GM18508 (cell line): Measurements from ENCODE around the gene TFEB.

Experiments
- ATAC-seq: cut with Tn5 transposase; IDR thresholded peaks from one replicate; pipeline ENCODE4 v1.9.1; 2021; ENCODE audit warnings: moderate number of reproducible peaks; ENCODE audit not compliant: insufficient read depth, unreplicated experiment

Gene TFEB

GRCh38 chr6:41740366-41741162 is 5.2 kb upstream of the TFEB start:
- ATAC-seq = no peak

GRCh38 chr6:41739041-41739440 is 3.6 kb upstream of the TFEB start:
- ATAC-seq = no peak

- no peak for ATAC-seq
These were observed 2.3 kb upstream of the TFEB start for GRCh38 chr6:41737591-41738130.

- no peak for ATAC-seq
These were observed 1.6 kb upstream of the TFEB start for GRCh38 chr6:41736800-41737555.

- no peak for ATAC-seq
These were observed 852 bp upstream of the TFEB start for GRCh38 chr6:41736186-41736733.

GRCh38 chr6:41734666-41735426 is 562 bp downstream of the TFEB start:
- no peak for ATAC-seq

DNA sequence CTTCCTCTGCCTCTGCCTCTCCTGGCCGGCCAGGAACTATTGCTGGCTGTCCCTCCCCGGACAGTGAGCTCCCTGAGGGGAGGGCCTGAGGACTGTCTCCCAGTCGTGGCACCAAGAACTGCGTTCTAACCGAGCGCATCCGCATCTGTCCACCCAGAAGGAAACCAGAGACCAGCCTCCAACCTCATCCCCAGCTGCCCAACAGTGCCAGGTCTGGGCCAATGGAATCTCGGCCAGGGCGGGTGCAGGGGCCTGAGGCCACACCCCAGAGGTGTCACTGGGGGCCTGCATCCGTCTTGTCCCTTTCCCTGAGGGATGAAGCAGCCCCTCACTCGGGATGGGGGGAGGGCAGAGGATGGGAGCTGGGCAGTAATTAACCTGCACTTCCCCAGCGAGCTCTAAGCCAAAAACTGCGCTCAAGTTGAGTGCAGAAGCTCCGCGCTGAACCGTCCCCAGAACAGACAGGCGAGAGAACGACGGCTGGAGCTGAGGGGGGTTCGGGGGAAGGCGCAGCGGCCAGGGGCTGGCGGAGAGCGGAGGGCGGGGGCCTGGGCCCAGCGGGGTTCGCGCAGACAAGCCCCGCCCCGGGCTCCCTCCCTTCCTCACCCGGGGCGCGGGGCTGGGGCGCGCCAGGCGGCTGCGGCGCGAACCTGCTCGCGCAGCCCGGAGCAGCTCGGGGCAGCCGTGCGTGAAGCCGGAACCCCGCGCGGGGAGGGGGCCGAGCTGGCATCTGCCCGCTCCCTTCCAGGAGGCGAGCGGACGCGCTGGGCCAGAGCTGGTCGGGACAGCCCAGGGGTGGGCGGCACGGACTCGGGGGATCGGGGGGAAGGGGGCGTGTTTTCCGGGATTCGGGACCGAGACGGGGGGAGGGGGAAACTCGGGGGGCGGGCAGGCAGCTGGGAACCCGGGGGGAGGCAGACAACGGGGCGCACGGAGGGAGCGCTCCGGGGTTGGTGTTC is 1.4 kb downstream of the TFEB start:
- no peak for ATAC-seq

DNA sequence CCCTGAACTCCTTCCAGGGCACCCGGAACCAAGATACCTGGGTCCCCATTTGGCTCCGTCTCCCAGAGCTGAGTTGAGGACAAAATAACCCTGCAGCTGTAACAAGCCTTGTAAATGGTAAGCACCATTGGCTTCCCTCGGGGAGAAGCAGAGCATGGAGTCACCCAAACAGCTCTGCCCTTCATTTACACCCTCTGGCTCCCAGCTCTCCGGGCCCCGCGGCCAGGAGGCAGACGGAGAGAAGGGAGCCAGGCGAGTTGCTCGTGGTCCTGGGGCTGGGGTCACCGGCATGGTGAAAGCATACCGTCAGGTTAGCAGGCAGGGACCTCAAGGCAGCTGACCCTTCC is 2.1 kb downstream of the TFEB start:
- no peak for ATAC-seq

DNA sequence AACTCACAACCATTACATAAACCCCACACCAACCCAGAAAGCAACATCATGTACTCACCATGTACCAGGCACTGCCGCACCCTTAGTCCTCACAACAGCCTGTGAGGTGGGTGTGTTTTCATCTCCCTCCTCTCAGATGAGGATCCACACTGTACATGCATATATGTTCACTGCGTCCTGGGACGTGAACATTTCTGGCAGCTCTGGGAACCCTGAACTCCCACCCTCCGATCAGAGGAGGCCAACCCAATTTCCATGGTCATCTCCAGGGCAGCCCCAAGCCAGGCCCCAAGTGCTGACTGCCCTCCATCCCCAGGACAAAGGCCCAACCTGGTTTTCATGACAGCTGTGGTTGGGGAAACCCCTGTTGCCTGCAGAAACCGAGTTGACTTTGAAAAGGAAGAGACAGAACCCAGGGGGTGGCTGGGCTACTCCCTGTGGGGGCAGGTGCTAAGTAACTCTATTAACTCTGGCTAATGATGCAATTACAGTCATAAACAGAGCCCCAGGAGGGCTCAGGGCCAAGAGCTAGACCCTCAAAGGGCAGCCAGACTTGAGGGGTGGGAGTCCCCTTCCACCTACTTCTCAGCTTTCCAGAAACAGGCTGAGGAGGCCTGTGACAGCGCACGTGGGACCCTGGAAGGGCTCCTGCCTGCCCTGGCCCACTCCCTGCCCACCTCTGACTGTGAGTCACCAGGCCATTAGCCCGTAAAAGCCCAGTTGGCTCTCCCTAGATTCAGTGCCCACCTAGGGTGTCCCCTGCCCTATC is 2.6 kb downstream of the TFEB start:
- ATAC-seq = no peak

DNA sequence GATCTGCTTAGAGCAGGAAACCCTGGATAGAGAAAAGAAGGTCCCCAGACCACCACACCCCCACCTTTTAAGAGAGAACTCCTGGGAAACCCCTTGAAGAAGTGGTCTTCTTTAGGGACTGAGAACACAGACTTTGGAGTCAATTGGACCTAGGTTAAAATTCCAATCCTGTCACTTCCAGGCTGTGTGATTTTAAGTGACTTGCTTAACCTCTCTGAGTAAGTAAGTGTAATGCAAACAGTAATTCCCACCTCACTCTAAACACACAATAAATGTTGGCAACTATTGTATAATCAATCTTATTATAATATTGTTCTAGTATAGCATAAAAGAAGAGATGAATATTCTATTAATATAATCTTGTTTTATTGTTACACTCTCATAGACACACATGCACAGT is 3.3 kb downstream of the TFEB start:
- no peak for ATAC-seq

GRCh38 chr6:41731561-41732086 is 3.8 kb downstream of the TFEB start:
- ATAC-seq = no peak

- ATAC-seq = no peak
These were observed 4.6 kb downstream of the TFEB start for GRCh38 chr6:41730531-41731436.

- no peak for ATAC-seq
These were observed 5.8 kb downstream of the TFEB start for GRCh38 chr6:41729624-41730023.

GRCh38 chr6:41728954-41729353 is 6.5 kb downstream of the TFEB start:
- ATAC-seq = no peak

- no peak for ATAC-seq
These were observed 7.1 kb downstream of the TFEB start for GRCh38 chr6:41728073-41728936.

- ATAC-seq = no peak
These were observed 7.7 kb downstream of the TFEB start for GRCh38 chr6:41727705-41728072.

DNA sequence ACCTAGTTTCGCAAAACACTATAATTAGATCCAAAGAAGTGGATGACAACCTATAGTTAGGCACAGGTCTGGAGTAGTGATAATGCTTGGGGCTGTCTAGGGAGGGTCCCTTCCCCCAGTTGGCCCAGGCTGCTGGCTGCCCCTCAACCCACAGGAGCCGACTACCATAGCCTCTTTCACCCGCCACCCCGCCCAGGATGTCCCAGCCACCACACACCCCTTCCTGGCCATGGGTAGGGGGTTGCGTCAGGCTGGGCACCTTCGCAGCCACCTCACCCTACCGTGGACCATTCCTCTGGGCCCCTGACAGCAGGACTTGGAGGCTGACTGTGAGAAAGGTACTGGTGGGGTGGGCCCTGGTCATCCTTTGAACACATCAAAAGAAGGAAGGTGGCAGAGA is 8.5 kb downstream of the TFEB start:
- ATAC-seq = no peak
